Measurements from ENCODE around the gene PAK3. TPM values are rescaled to one million over a fixed set of nuclear protein-coding genes. Genes with fewer than 3 reads are reported as not detected.

PAK3 gene
- total RNA-seq, 1 experiment from 2014 or later = not detected

GRCh38 chrX:111090458-111090857 lies 5.5 kb upstream of the PAK3 start:
- H3K27ac ChIP-seq (ENCODE audit: low read depth, low read length) = no peak overlapping the region
- H3K4me2 ChIP-seq (ENCODE audit: low read length) = no peak overlapping the region
- RAD21 ChIA-PET (ENCODE audit: low non-redundant PET in 1 of 2, low total read pairs in 2 of 2, uncharacterized antibody in 2 of 2, unreplicated experiment in 2 of 2) = no interaction called here
- TF ChIP-seq EZH2 (IDR thresholded peaks at IDR 0.05) (no peak), ATF3 (IDR thresholded peaks at IDR 0.05) (no peak), MAX (IDR thresholded peaks at IDR 0.05) (no peak), SRF (IDR thresholded peaks at IDR 0.05; ENCODE audit: low read depth) (no peak), EGR1 (IDR thresholded peaks at IDR 0.05; ENCODE audit: low read depth) (no peak)
- H3K36me3 ChIP-seq (ENCODE audit: control insufficient read depth in 1 of 2, insufficient read depth in 2 of 2, low read length in 2 of 2) = no peaks in the 10 kb centered on the region
- POLR2A ChIA-PET = no interaction called here
- ATAC-seq (no peak), DNase-seq (ENCODE audit: low read depth, low spot score) (no peak)
- no peak overlapping the region for H2AFZ ChIP-seq (ENCODE audit: low read depth, low read length, poor library complexity, severe bottlenecking)
- H4K20me1 ChIP-seq (ENCODE audit: insufficient read depth) = no peaks in the 10 kb centered on the region
- no peaks in the 10 kb centered on the region for H3K4me1 ChIP-seq (ENCODE audit: control insufficient read depth in 1 of 2, insufficient read depth in 2 of 2, low read length in 2 of 2)
- no peaks in the 10 kb centered on the region for H3K79me2 ChIP-seq (ENCODE audit: insufficient read depth, low read length)
- no peaks in the 10 kb centered on the region for H3K9me2 ChIP-seq (ENCODE audit: insufficient read depth)
- no peak overlapping the region for H3K4me3 ChIP-seq (replicated peaks in 1 of 2; ENCODE audit: low read depth in 1 of 2, low read length in 2 of 2)
- H3K27me3 ChIP-seq (ENCODE audit: insufficient read depth, low read length) = peaks cover 4% of the 10 kb centered on the region; the same call in 1 of the 2 replicates
- CTCF ChIA-PET = interaction anchor here (1.7 kb wide), 1 partner anchor 10 kb away, joined by 5 read pairs; no protein-coding TSS in a partner anchor
- H3K9me3 ChIP-seq (ENCODE audit: control insufficient read depth in 1 of 2, insufficient read depth in 1 of 2, low read depth in 1 of 2, low read length in 2 of 2) = no peaks in the 10 kb centered on the region
- no peak overlapping the region for H3K9ac ChIP-seq (ENCODE audit: low read length)
- BruUV-seq (replicated peaks) = no TSS peak
- intact Hi-C loops (cut with micrococcal nuclease) = no loop called here

- Histone ChIP-seq H3K4me3 (replicated peaks in 1 of 2; ENCODE audit: low read depth in 1 of 2, low read length in 2 of 2) (no peak overlapping the region), H3K4me2 (ENCODE audit: low read length) (no peak overlapping the region), H3K36me3 (ENCODE audit: control insufficient read depth in 1 of 2, insufficient read depth in 2 of 2, low read length in 2 of 2) (no peaks in the 10 kb centered on the region), H3K9ac (ENCODE audit: low read length) (no peak overlapping the region), H2AFZ (ENCODE audit: low read depth, low read length, poor library complexity, severe bottlenecking) (peak overlapping the region; percentile 54), H3K4me1 (ENCODE audit: control insufficient read depth in 1 of 2, insufficient read depth in 2 of 2, low read length in 2 of 2) (no peaks in the 10 kb centered on the region), H3K9me2 (ENCODE audit: insufficient read depth) (no peaks in the 10 kb centered on the region), H3K27ac (ENCODE audit: low read depth, low read length) (no peak overlapping the region), H4K20me1 (ENCODE audit: insufficient read depth) (no peaks in the 10 kb centered on the region), H3K27me3 (ENCODE audit: insufficient read depth, low read length) (no peaks in the 10 kb centered on the region), H3K79me2 (ENCODE audit: insufficient read depth, low read length) (no peaks in the 10 kb centered on the region), H3K9me3 (ENCODE audit: control insufficient read depth in 1 of 2, insufficient read depth in 1 of 2, low read depth in 1 of 2, low read length in 2 of 2) (no peaks in the 10 kb centered on the region)
- ATAC-seq (peak; percentile 85), DNase-seq (ENCODE audit: low read depth, low spot score) (peak; percentile 29)
- no TSS peak for BruUV-seq (replicated peaks)
- TF ChIP-seq ZNF274 (IDR thresholded peaks at IDR 0.05; ENCODE audit: low read depth, low read length) = no peak
- no peak for TF ChIP-seq YY1 (IDR thresholded peaks at IDR 0.05; ENCODE audit: extremely low read depth, insufficient replicate concordance, low read depth, low read length)
- TF ChIP-seq CTCF (IDR thresholded peaks at IDR 0.05 in 2 of 3, conservative IDR thresholded peaks at IDR 0.05 in 1 of 3; ENCODE audit: borderline replicate concordance in 1 of 3, insufficient read depth in 1 of 3, low read depth in 2 of 3, low read length in 2 of 3) = peak; percentile 23 to 73 (median 61); a peak in 5 of 6 replicates
- no peak for TF ChIP-seq ELF1 (IDR thresholded peaks at IDR 0.05; ENCODE audit: borderline replicate concordance, low read depth)
- TF ChIP-seq RAD21 (IDR thresholded peaks at IDR 0.05; ENCODE audit: low read depth) = peak; percentile 28; the same call in 1 of the 2 replicates
- TF ChIP-seq POLR2AphosphoS5 (IDR thresholded peaks at IDR 0.05; ENCODE audit: low read depth, low read length) = no peak
- ChIA-PET CTCF (interaction anchor here (0.9 kb wide), 1 partner anchor 10 kb away, joined by 3 read pairs; no protein-coding TSS in a partner anchor), POLR2A (no interaction called here), RAD21 (ENCODE audit: low non-redundant PET in 1 of 2, low total read pairs in 2 of 2, uncharacterized antibody in 2 of 2, unreplicated experiment in 2 of 2) (no interaction called here)
- intact Hi-C loops (cut with micrococcal nuclease) = no loop called here
Measured at GRCh38 chrX:111098874-111099273, 2.9 kb downstream of the PAK3 start.
